ENCODE data around the gene TUB. TPM values are rescaled to one million over a fixed set of nuclear protein-coding genes. Genes with fewer than 3 reads are reported as not detected.

TUB gene
- polyA plus RNA-seq, 1 donor (not counting 4 experiments of a cell fraction or from before 2014, with no cell fraction given), result 0.84 TPM

DNA sequence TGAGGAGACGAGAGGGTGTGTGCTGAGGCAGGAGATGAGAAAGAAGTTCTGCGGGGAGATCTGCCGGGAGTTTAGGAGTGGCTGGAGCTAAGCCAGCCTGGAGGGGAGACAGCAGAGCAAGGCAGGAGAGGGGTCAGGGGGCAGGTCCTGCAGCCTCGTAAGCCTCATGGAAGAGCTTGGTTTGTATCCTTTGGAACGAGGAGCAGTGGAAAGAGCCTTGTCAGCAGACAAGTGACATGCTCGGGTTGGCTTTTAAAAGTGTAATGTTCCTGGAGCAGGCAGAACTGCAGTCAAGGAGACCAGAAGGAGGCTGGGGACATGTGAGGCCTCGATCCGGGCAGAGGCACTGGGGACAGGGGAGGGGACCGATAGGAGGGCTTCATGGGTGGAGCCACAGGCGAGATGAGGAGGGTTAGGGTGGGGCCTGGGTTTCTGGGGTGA lies 21.4 kb upstream of the TUB start:
- H3K9ac ChIP-seq (ENCODE audit: control insufficient read depth, extremely low read depth, insufficient read depth, low read length), result no peak overlapping the region
- no peaks in the 10 kb centered on the region for H3K36me3 ChIP-seq (ENCODE audit: control insufficient read depth in 2 of 2, extremely low read depth in 1 of 2, insufficient read depth in 2 of 2, low read length in 2 of 2)
- H3K79me2 ChIP-seq (ENCODE audit: control insufficient read depth, insufficient read depth, low read length), result no peaks in the 10 kb centered on the region
- no peaks in the 10 kb centered on the region for H3K27me3 ChIP-seq (ENCODE audit: control insufficient read depth, extremely low read depth, insufficient read depth, low read length)
- H3K4me2 ChIP-seq (ENCODE audit: control insufficient read depth, extremely low read depth, insufficient read depth, low read depth, low read length), result no peak overlapping the region
- DNase-seq (ENCODE audit: low read depth, low spot score), result no peak
- no peaks in the 10 kb centered on the region for H3K9me1 ChIP-seq (ENCODE audit: control insufficient read depth, extremely low read depth, insufficient read depth, low read length)
- H3K9me3 ChIP-seq (ENCODE audit: control insufficient read depth, low read depth, low read length), result no peaks in the 10 kb centered on the region
- no peak for TF ChIP-seq EZH2 (IDR thresholded peaks at IDR 0.05; ENCODE audit: low read length)
- TF ChIP-seq, protein P1, sequence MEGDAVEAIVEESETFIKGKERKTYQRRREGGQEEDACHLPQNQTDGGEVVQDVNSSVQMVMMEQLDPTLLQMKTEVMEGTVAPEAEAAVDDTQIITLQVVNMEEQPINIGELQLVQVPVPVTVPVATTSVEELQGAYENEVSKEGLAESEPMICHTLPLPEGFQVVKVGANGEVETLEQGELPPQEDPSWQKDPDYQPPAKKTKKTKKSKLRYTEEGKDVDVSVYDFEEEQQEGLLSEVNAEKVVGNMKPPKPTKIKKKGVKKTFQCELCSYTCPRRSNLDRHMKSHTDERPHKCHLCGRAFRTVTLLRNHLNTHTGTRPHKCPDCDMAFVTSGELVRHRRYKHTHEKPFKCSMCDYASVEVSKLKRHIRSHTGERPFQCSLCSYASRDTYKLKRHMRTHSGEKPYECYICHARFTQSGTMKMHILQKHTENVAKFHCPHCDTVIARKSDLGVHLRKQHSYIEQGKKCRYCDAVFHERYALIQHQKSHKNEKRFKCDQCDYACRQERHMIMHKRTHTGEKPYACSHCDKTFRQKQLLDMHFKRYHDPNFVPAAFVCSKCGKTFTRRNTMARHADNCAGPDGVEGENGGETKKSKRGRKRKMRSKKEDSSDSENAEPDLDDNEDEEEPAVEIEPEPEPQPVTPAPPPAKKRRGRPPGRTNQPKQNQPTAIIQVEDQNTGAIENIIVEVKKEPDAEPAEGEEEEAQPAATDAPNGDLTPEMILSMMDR (optimal IDR thresholded peaks at IDR 0.05 in 1 of 3, IDR thresholded peaks at IDR 0.05 in 1 of 3, conservative IDR thresholded peaks at IDR 0.05 in 1 of 3; ENCODE audit: extremely low read depth in 1 of 3, insufficient read depth in 2 of 3, low read length in 3 of 3), result no peak
- dilution Hi-C loops (cut with MboI; ENCODE audit: extremely low pct_ligation_motif_present, low sequenced_read_pairs), result no loop called here
- no peak overlapping the region for H2AFZ ChIP-seq (ENCODE audit: control insufficient read depth, low read length)
- H3K4me3 ChIP-seq (ENCODE audit: control insufficient read depth in 2 of 3, extremely low read depth in 1 of 3, insufficient read depth in 2 of 3, low read depth in 1 of 3, low read length in 3 of 3), result no peak overlapping the region
- H3K4me1 ChIP-seq (ENCODE audit: control insufficient read depth, extremely low read depth, insufficient read depth, low read length), result no peaks in the 10 kb centered on the region
- no peaks in the 10 kb centered on the region for H4K20me1 ChIP-seq (ENCODE audit: control insufficient read depth, extremely low read depth, insufficient read depth, low read length)
- no peak for FAIRE-seq
- H3K27ac ChIP-seq (ENCODE audit: control insufficient read depth, insufficient read depth, low read length), result no peak overlapping the region

DNA sequence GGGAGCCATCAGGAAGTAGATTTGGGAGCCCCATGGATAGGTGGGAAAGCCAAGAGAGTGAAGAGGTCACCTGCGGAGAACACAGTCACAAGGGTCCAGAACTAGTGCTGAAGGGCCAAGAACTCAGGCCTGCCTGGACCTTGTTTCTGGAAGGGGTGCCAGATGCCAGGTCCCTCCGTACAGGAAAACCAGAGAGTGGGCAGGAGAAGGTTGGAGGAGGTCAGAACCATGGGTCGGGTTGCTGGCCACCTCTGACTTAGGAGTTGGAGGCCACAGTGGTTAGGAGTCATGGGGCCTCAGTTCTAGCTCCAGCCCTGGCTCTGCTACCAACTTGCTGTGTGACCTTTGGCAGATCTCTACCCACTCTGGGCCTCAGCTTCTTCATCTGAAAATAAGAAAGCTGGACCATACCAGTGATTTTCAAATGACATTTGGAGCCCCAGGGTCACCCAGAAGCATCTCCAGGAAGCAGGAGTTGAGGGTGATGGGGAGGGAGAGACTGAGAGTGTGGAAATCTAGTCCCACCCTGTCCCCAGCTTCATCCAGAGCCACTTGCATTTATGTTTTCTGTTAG lies 20.8 kb upstream of the TUB start:
- Histone ChIP-seq H3K9me1 (ENCODE audit: control insufficient read depth, extremely low read depth, insufficient read depth, low read length) (no peaks in the 10 kb centered on the region), H3K9ac (ENCODE audit: control insufficient read depth, extremely low read depth, insufficient read depth, low read length) (no peak overlapping the region), H3K4me1 (ENCODE audit: control insufficient read depth, extremely low read depth, insufficient read depth, low read length) (no peaks in the 10 kb centered on the region), H4K20me1 (ENCODE audit: control insufficient read depth, extremely low read depth, insufficient read depth, low read length) (no peaks in the 10 kb centered on the region), H2AFZ (ENCODE audit: control insufficient read depth, low read length) (no peak overlapping the region), H3K4me2 (ENCODE audit: control insufficient read depth, extremely low read depth, insufficient read depth, low read depth, low read length) (no peak overlapping the region), H3K27ac (ENCODE audit: control insufficient read depth, insufficient read depth, low read length) (no peak overlapping the region), H3K4me3 (ENCODE audit: control insufficient read depth in 2 of 3, extremely low read depth in 1 of 3, insufficient read depth in 2 of 3, low read depth in 1 of 3, low read length in 3 of 3) (no peak overlapping the region), H3K79me2 (ENCODE audit: control insufficient read depth, insufficient read depth, low read length) (no peaks in the 10 kb centered on the region), H3K9me3 (ENCODE audit: control insufficient read depth, low read depth, low read length) (no peaks in the 10 kb centered on the region), H3K27me3 (ENCODE audit: control insufficient read depth, extremely low read depth, insufficient read depth, low read length) (no peaks in the 10 kb centered on the region), H3K36me3 (ENCODE audit: control insufficient read depth in 2 of 2, extremely low read depth in 1 of 2, insufficient read depth in 2 of 2, low read length in 2 of 2) (no peaks in the 10 kb centered on the region)
- dilution Hi-C loops (cut with MboI; ENCODE audit: extremely low pct_ligation_motif_present, low sequenced_read_pairs), result no loop called here
- DNase-seq (ENCODE audit: low read depth, low spot score) (no peak), FAIRE-seq (no peak)
- TF ChIP-seq EZH2 (IDR thresholded peaks at IDR 0.05; ENCODE audit: low read length), result no peak
- TF ChIP-seq, protein P1 (optimal IDR thresholded peaks at IDR 0.05 in 1 of 3, IDR thresholded peaks at IDR 0.05 in 1 of 3, conservative IDR thresholded peaks at IDR 0.05 in 1 of 3; ENCODE audit: extremely low read depth in 1 of 3, insufficient read depth in 2 of 3, low read length in 3 of 3), result no peak

Data from keratinocyte (primary cell).